CD4-positive, alpha-beta T cell (primary cell): ENCODE measurements around the gene UPB1. TPM values are rescaled to one million over a fixed set of nuclear protein-coding genes. Genes with fewer than 3 reads are reported as not detected.

Experiments
- ATAC-seq: fragments of 200-7000 bp; cut with Tn5 transposase; one replicate; pipeline ENCODE4 v1.10.0; 2022; ENCODE audit warnings: mild to moderate bottlenecking; ENCODE audit not compliant: poor library complexity
- CTCF ChIA-PET: fragments of 350-600 bp; sonication (Branson Sonifier 250); formaldehyde crosslinking; loops from one replicate; lab custom pipeline; 2021; ENCODE audit warnings: antibody characterized with exemption, inconsistent platforms; lab: Charles Lee
- POLR2A ChIA-PET: fragments of 350-600 bp; sonication (Branson Sonifier 250); formaldehyde crosslinking; loops from one replicate; lab custom pipeline; 2021; ENCODE audit warnings: antibody characterized with exemption, inconsistent platforms; lab: Charles Lee
- DNase-seq, 14 experiments: peaks; one replicate each; pipeline ENCODE4 v3.0.0-alpha.2; 2013 to 2020; ENCODE audit warnings: mixed read lengths in 2 of 14
- H3K27ac ChIP-seq, 2 donors: one replicate each; pipeline versions ENCODE4 v1.5.1 to v1.7.0; 2013; ENCODE audit warnings: low read length in 2 of 2, low read depth in 1 of 2, mild to moderate bottlenecking in 1 of 2
- H3K27me3 ChIP-seq, 2 experiments: 1 replicate in 1 of 2; 2 replicates in 1 of 2; pipeline versions ENCODE4 v1.6.1 to v1.7.0; 2013; ENCODE audit warnings: low read length in 2 of 2, control low read depth in 1 of 2, mild to moderate bottlenecking in 1 of 2, moderate library complexity in 1 of 2; ENCODE audit not compliant: insufficient read depth in 2 of 2, control insufficient read depth in 1 of 2
- H3K36me3 ChIP-seq: one replicate; pipeline ENCODE4 v1.6.1; 2013; ENCODE audit warnings: low read length, control low read depth; ENCODE audit not compliant: insufficient read depth
- H3K4me1 ChIP-seq: one replicate; pipeline ENCODE4 v1.6.1; 2013; ENCODE audit warnings: low read length, control low read depth; ENCODE audit not compliant: insufficient read depth
- H3K4me3 ChIP-seq: one replicate; pipeline ENCODE4 v1.5.1; 2013; ENCODE audit warnings: mild to moderate bottlenecking, low read length, moderate library complexity
- H3K9me3 ChIP-seq, 2 experiments: 1 replicate in 1 of 2; 2 replicates in 1 of 2; pipeline versions ENCODE4 v1.6.1 to v1.7.0; 2013; ENCODE audit warnings: low read length in 2 of 2, mild to moderate bottlenecking in 2 of 2, control low read depth in 1 of 2, moderate library complexity in 1 of 2; ENCODE audit not compliant: control insufficient read depth in 1 of 2, insufficient read depth in 1 of 2
- H3K27ac Mint-ChIP-seq: one replicate; pipeline ENCODE4 v1.8.0; 2020; ENCODE audit warnings: mixed read lengths
- H3K27me3 Mint-ChIP-seq: one replicate; pipeline ENCODE4 v1.8.0; 2021; ENCODE audit warnings: mixed read lengths
- H3K36me3 Mint-ChIP-seq: one replicate; pipeline ENCODE4 v1.8.0; 2021; ENCODE audit warnings: low read depth, mixed read lengths
- H3K4me1 Mint-ChIP-seq: one replicate; pipeline ENCODE4 v1.8.0; 2021; ENCODE audit warnings: low read depth, mixed read lengths
- H3K4me3 Mint-ChIP-seq: one replicate; pipeline ENCODE4 v1.8.0; 2020; ENCODE audit warnings: mild to moderate bottlenecking, mixed read lengths
- H3K9me3 Mint-ChIP-seq: one replicate; pipeline ENCODE4 v1.8.0; 2020; ENCODE audit warnings: mixed read lengths
- intact Hi-C, 2 experiments: fragments of 100-400 bp; cut with DNase I in 1 of 2; cut with micrococcal nuclease in 1 of 2; formaldehyde crosslinking; loops; one replicate each; pipeline versions ENCODE4 v1.15.1 to v1.9.0; 2023 to 2025; cut with DNase I, micrococcal nuclease
- total RNA-seq, 174 experiments: library from RNA in 2 of 174; stranded (reverse) in 2 of 174; gene quantifications; one replicate each; pipeline ENCODE4 v1.2.3 and lab custom pipeline; 2021 to 2026
- TF ChIP-seq, protein P1 (sequence below): fragments of 200-600 bp; IDR thresholded peaks from one replicate; pipeline ENCODE4 v1.8.0; 2022; ENCODE audit warnings: antibody characterized with exemption, mild to moderate bottlenecking

UPB1 gene
- total RNA-seq, 2 experiments from 2014 or later = 2.7 to 3.7 TPM

DNA sequence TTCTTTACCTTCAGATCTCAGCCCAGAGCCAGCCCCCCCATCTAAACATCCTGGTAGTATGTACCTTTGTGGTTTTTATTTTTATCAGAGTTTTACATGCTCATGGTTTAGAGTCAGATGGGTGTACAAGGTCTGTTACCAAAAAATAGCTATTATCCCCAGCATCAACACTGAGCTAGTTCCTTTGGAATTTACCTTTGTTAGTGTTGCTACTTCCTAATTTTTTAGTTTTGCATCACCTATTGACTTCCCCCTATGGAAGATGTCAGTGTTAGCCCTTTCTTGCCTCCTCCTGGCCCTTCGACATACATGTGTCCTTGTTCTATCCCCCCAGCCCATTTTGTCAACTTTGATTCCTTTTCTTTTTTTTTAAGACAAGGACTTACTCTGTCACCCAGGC lies 7.4 kb downstream of the UPB1 start:
- no peak overlapping the region for H3K4me3 ChIP-seq
- H3K9me3 ChIP-seq = no peaks in the 10 kb centered on the region
- H3K27ac ChIP-seq = no peak overlapping the region
- no peaks in the 10 kb centered on the region for H3K36me3 Mint-ChIP-seq
- peaks cover 15% of the 10 kb centered on the region for H3K4me1 Mint-ChIP-seq
- no peaks in the 10 kb centered on the region for H3K9me3 Mint-ChIP-seq
- ATAC-seq = no peak
- ChIA-PET POLR2A (interaction anchor here (0.6 to 1.1 kb wide), 2 partner anchors 73 to 346 kb away, joined by 3 to 4 read pairs; no protein-coding TSS in a partner anchor), CTCF (interaction anchor here (0.7 to 1.6 kb wide), 5 partner anchors 15 to 81 kb away, joined by 3 to 7 read pairs (median 3); no protein-coding TSS in a partner anchor)
- no peaks in the 10 kb centered on the region for H3K36me3 ChIP-seq
- H3K4me3 Mint-ChIP-seq = no peak overlapping the region
- H3K4me1 ChIP-seq = peaks cover 11% of the 10 kb centered on the region
- no peaks in the 10 kb centered on the region for H3K27me3 ChIP-seq
- TF ChIP-seq, protein P1, sequence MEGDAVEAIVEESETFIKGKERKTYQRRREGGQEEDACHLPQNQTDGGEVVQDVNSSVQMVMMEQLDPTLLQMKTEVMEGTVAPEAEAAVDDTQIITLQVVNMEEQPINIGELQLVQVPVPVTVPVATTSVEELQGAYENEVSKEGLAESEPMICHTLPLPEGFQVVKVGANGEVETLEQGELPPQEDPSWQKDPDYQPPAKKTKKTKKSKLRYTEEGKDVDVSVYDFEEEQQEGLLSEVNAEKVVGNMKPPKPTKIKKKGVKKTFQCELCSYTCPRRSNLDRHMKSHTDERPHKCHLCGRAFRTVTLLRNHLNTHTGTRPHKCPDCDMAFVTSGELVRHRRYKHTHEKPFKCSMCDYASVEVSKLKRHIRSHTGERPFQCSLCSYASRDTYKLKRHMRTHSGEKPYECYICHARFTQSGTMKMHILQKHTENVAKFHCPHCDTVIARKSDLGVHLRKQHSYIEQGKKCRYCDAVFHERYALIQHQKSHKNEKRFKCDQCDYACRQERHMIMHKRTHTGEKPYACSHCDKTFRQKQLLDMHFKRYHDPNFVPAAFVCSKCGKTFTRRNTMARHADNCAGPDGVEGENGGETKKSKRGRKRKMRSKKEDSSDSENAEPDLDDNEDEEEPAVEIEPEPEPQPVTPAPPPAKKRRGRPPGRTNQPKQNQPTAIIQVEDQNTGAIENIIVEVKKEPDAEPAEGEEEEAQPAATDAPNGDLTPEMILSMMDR = no peak
- no peak for DNase-seq
- intact Hi-C loops = loop anchor here (2.0 to 5.0 kb wide), 2 partner anchors 74 to 175 kb away; no protein-coding TSS in a partner anchor
- H3K27me3 Mint-ChIP-seq = no peaks in the 10 kb centered on the region
- no peak overlapping the region for H3K27ac Mint-ChIP-seq

DNA sequence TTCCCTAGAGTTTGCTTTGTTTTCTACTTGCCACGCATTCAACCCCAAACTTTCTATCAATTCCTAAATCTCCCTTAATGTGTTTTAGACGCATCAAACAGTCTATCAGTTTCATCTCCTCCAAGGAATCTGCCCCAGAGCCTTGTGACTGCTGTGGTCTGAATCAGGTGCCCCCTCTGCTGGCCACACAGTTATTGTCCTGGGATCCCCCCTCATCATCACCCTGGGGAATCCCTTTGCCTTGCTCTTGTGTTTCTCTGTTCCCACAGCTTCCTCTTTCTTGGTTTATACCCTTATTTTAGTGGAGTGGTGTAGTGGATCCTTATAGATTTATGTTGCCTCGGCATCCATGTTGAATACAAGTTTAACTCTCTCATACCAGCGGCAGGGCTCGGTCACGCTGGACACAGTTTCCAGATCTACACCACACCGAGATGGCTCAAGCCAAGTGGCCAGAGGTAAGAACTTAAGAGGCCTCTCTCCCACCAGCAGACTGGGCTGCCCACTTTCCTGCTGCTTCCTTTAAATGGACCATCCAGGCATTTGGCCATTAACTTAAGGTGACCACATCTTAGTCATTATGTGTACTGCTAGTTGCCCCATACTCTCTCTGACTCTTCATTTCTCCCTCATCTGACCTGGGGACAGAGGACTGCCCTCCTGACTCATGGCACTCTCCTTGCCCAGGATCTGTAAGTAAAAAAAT lies 8.2 kb downstream of the UPB1 start:
- Mint-ChIP-seq H3K4me1 (peaks cover 7% of the 10 kb centered on the region), H3K36me3 (no peaks in the 10 kb centered on the region), H3K27ac (no peak overlapping the region), H3K27me3 (no peaks in the 10 kb centered on the region), H3K9me3 (no peaks in the 10 kb centered on the region), H3K4me3 (no peak overlapping the region)
- intact Hi-C loops = loop anchor here (1.0 to 5.0 kb wide), 3 partner anchors 74 to 176 kb away; no protein-coding TSS in a partner anchor
- ChIA-PET POLR2A (interaction anchor here (0.6 kb wide), 1 partner anchor 347 kb away, joined by 3 read pairs; no protein-coding TSS in a partner anchor), CTCF (interaction anchor here (0.6 to 1.9 kb wide), 8 partner anchors 14 to 500 kb away, joined by 3 to 7 read pairs (median 3); no protein-coding TSS in a partner anchor)
- ATAC-seq = peak; percentile 65
- Histone ChIP-seq H3K4me1 (peaks cover 4% of the 10 kb centered on the region), H3K4me3 (no peak overlapping the region), H3K9me3 (no peaks in the 10 kb centered on the region), H3K36me3 (no peaks in the 10 kb centered on the region), H3K27ac (no peak overlapping the region), H3K27me3 (no peaks in the 10 kb centered on the region)
- peak; percentile 31 to 83 (median 52) for DNase-seq
- TF ChIP-seq, protein P1 = peak; percentile 67

GRCh38 chr22:24503843-24504338 lies 8.8 kb downstream of the UPB1 start:
- ChIA-PET POLR2A (no interaction called here), CTCF (interaction anchor here (0.6 to 1.9 kb wide), 5 partner anchors 82 to 499 kb away, joined by 3 to 4 read pairs (median 3); no protein-coding TSS in a partner anchor)
- Histone ChIP-seq H3K27me3 (no peaks in the 10 kb centered on the region), H3K27ac (no peak overlapping the region), H3K36me3 (no peaks in the 10 kb centered on the region), H3K4me1 (peaks cover 2% of the 10 kb centered on the region), H3K9me3 (no peaks in the 10 kb centered on the region), H3K4me3 (no peak overlapping the region)
- TF ChIP-seq, protein P1 = no peak
- no peak overlapping the region for H3K4me3 Mint-ChIP-seq
- ATAC-seq (no peak), DNase-seq (no peak)
- peaks cover 3% of the 10 kb centered on the region for H3K4me1 Mint-ChIP-seq
- H3K27ac Mint-ChIP-seq = no peak overlapping the region
- intact Hi-C loops = loop anchor here (1.0 to 5.0 kb wide), 3 partner anchors 75 to 177 kb away; no protein-coding TSS in a partner anchor
- no peaks in the 10 kb centered on the region for H3K27me3 Mint-ChIP-seq
- no peaks in the 10 kb centered on the region for H3K9me3 Mint-ChIP-seq
- no peaks in the 10 kb centered on the region for H3K36me3 Mint-ChIP-seq
